ENCODE results near the gene GFY.

The GFY gene

DNA sequence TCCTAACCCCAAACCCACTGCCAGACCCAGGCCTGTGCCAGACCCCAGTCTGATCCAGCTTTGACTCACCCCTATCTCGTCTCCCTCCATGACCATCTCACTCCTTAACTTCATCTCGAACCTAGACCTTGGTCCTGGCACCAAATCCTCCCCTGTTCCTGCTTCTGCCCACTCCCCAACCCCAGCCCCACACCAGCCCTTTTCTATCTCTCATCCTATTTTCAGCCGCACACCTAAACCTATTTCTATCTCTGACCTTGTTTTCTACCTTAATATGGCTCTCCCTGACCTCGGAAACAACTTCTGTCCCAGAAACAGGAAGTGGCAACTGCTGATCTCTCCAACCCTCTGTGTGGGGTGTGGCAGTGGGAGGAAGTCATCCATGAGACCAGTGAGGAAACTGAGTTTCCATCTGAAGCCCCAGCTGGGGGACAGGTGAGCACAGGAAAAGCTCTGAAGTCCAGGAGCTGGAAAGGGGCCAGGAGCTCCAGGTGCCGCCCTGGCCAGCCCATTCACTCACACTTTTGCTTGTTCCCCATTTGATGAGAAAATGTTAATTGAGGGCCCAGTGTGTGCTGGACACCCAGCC is 15.7 kb upstream of the GFY start:
- no peak overlapping the region for H3K27ac ChIP-seq (ENCODE audit: low read depth, low read length)
- peaks cover 0 to 3% of the 10 kb centered on the region in 2 experiments for H3K4me1 ChIP-seq (ENCODE audit: control insufficient read depth in 1 of 2, insufficient read depth in 2 of 2, low read length in 2 of 2)
- H2BK5ac ChIP-seq (ENCODE audit: low read depth, low read length, poor library complexity), result no peak overlapping the region
- H3K23ac ChIP-seq (ENCODE audit: low read length), result no peak overlapping the region
- no peak overlapping the region for H3K18ac ChIP-seq (ENCODE audit: low read length)
- no peak overlapping the region for H3K9ac ChIP-seq (ENCODE audit: low read length)
- H4K8ac ChIP-seq (ENCODE audit: low read depth, low read length), result no peak overlapping the region
- no peaks in the 10 kb centered on the region for H3K79me2 ChIP-seq (ENCODE audit: control insufficient read depth, insufficient read depth, low read length, poor library complexity)
- no peak overlapping the region for H2BK12ac ChIP-seq (ENCODE audit: low read length)
- no peak overlapping the region for H4K12ac ChIP-seq (ENCODE audit: low read depth, low read length)
- no peak for DNase-seq
- H2AFZ ChIP-seq (ENCODE audit: insufficient read depth, low read length, poor library complexity), result no peak overlapping the region
- no peak overlapping the region for H3K4ac ChIP-seq (ENCODE audit: low read depth, low read length)
- H3K27me3 ChIP-seq (ENCODE audit: insufficient read depth, low read length), result no peaks in the 10 kb centered on the region
- H2AK5ac ChIP-seq (ENCODE audit: low read length), result no peak overlapping the region
- no peak overlapping the region for H3K14ac ChIP-seq (ENCODE audit: low read length)
- no peak overlapping the region for H2BK120ac ChIP-seq (ENCODE audit: insufficient read depth, low read length, poor library complexity)
- no peak overlapping the region for H3K4me3 ChIP-seq (ENCODE audit: low read depth, low read length)
- H3K9me3 ChIP-seq (ENCODE audit: insufficient read depth, low read depth, low read length), result no peaks in the 10 kb centered on the region
- WGBS (ENCODE audit: extremely low coverage, insufficient coverage, insufficient read length), result no CpG with 5 or more reads among the region's 5 CpGs
- H3K36me3 ChIP-seq (ENCODE audit: control insufficient read depth in 1 of 2, insufficient read depth in 2 of 2, low read length in 2 of 2), result no peaks in the 10 kb centered on the region
- H3K79me1 ChIP-seq (ENCODE audit: low read length), result no peaks in the 10 kb centered on the region
- no peak overlapping the region for H4K91ac ChIP-seq (ENCODE audit: low read depth, low read length)
- H3K4me2 ChIP-seq (ENCODE audit: low read length), result no peak overlapping the region

DNA sequence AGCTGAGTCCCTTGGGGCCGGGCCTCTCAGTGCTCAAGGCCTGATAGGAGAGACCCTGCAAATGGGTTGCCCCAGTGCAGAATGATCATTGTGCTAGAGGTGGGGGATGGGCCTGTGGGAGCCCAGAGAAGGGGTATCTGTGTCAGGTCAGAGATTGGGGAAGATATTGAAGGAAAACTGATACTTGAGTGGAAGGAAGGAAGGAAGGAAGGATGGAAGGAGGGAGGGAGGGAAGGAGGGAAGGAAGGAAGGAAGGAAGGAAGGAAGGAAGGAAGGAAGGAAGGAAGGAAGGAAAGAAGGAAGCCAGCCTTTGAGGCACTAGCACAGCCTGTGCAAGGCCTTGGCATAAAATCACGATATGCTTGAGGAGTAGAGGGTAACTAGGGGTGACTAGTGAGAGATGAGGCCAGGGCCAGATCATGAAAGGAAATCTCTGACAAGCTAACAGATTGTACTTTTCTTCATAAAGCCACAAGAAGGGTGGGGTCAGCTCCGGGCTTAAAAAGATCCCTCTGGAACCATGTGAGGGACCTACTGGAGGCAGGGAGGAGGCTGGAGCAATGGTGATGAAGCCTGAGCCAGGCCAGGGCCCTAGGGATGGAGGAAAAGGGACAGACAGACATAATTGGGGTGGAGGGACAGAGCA is 13.4 kb upstream of the GFY start:
- WGBS (ENCODE audit: extremely low coverage, insufficient coverage, insufficient read length), result no CpG with 5 or more reads among the region's 3 CpGs
- Histone ChIP-seq H3K79me1 (ENCODE audit: low read length) (no peaks in the 10 kb centered on the region), H4K12ac (ENCODE audit: low read depth, low read length) (no peak overlapping the region), H3K27ac (ENCODE audit: low read depth, low read length) (no peak overlapping the region), H3K18ac (ENCODE audit: low read length) (no peak overlapping the region), H3K14ac (ENCODE audit: low read length) (no peak overlapping the region), H3K36me3 (ENCODE audit: control insufficient read depth in 1 of 2, insufficient read depth in 2 of 2, low read length in 2 of 2) (no peaks in the 10 kb centered on the region), H3K4ac (ENCODE audit: low read depth, low read length) (no peak overlapping the region), H2AFZ (ENCODE audit: insufficient read depth, low read length, poor library complexity) (no peak overlapping the region), H3K4me2 (ENCODE audit: low read length) (no peak overlapping the region), H3K27me3 (ENCODE audit: insufficient read depth, low read length) (no peaks in the 10 kb centered on the region), H3K4me3 (ENCODE audit: low read depth, low read length) (no peak overlapping the region), H3K9ac (ENCODE audit: low read length) (no peak overlapping the region), H3K4me1 (ENCODE audit: control insufficient read depth in 1 of 2, insufficient read depth in 2 of 2, low read length in 2 of 2) (peaks cover 0 to 3% of the 10 kb centered on the region in 2 experiments), H2AK5ac (ENCODE audit: low read length) (no peak overlapping the region), H3K9me3 (ENCODE audit: insufficient read depth, low read depth, low read length) (no peaks in the 10 kb centered on the region), H3K79me2 (ENCODE audit: control insufficient read depth, insufficient read depth, low read length, poor library complexity) (no peaks in the 10 kb centered on the region), H2BK5ac (ENCODE audit: low read depth, low read length, poor library complexity) (no peak overlapping the region), H4K91ac (ENCODE audit: low read depth, low read length) (no peak overlapping the region), H3K23ac (ENCODE audit: low read length) (no peak overlapping the region), H2BK120ac (ENCODE audit: insufficient read depth, low read length, poor library complexity) (no peak overlapping the region), H4K8ac (ENCODE audit: low read depth, low read length) (no peak overlapping the region), H2BK12ac (ENCODE audit: low read length) (no peak overlapping the region)
- DNase-seq, result no peak

DNA sequence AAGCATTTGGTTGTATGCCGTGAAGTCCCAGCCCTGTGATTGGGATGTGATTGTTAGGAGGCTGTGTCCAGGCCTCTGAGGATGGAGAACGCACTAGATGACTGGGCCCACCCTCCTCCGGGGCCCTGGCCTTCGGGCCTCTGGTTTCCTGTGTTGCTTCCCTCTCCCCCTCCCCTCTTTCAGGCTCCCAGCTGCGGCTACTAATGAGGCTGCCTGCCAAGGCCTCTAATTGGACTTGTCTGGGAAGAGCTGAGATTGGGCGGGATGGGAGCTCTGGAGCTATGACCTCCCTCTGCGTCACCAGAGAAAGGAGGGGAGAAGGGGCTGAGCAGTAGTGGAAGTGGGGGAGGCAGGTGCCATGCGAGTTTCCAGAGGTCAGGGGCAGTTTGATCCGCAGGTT is 11.8 kb upstream of the GFY start:
- Histone ChIP-seq H3K14ac (ENCODE audit: low read length) (no peak overlapping the region), H2BK120ac (ENCODE audit: insufficient read depth, low read length, poor library complexity) (no peak overlapping the region), H4K12ac (ENCODE audit: low read depth, low read length) (no peak overlapping the region), H3K4me3 (ENCODE audit: low read depth, low read length) (no peak overlapping the region), H3K79me1 (ENCODE audit: low read length) (no peaks in the 10 kb centered on the region), H3K79me2 (ENCODE audit: control insufficient read depth, insufficient read depth, low read length, poor library complexity) (no peaks in the 10 kb centered on the region), H3K27ac (ENCODE audit: low read depth, low read length) (no peak overlapping the region), H3K4me1 (ENCODE audit: control insufficient read depth in 1 of 2, insufficient read depth in 2 of 2, low read length in 2 of 2) (peaks cover 0 to 3% of the 10 kb centered on the region in 2 experiments), H3K4me2 (ENCODE audit: low read length) (no peak overlapping the region), H3K36me3 (ENCODE audit: control insufficient read depth in 1 of 2, insufficient read depth in 2 of 2, low read length in 2 of 2) (no peaks in the 10 kb centered on the region), H2BK5ac (ENCODE audit: low read depth, low read length, poor library complexity) (no peak overlapping the region), H4K91ac (ENCODE audit: low read depth, low read length) (no peak overlapping the region), H2BK12ac (ENCODE audit: low read length) (no peak overlapping the region), H3K9me3 (ENCODE audit: insufficient read depth, low read depth, low read length) (no peaks in the 10 kb centered on the region), H3K23ac (ENCODE audit: low read length) (no peak overlapping the region), H3K18ac (ENCODE audit: low read length) (no peak overlapping the region), H2AK5ac (ENCODE audit: low read length) (no peak overlapping the region), H2AFZ (ENCODE audit: insufficient read depth, low read length, poor library complexity) (no peak overlapping the region), H3K9ac (ENCODE audit: low read length) (no peak overlapping the region), H4K8ac (ENCODE audit: low read depth, low read length) (no peak overlapping the region), H3K27me3 (ENCODE audit: insufficient read depth, low read length) (no peaks in the 10 kb centered on the region), H3K4ac (ENCODE audit: low read depth, low read length) (no peak overlapping the region)
- no peak for DNase-seq
- WGBS (ENCODE audit: extremely low coverage, insufficient coverage, insufficient read length), result no CpG with 5 or more reads among the region's 9 CpGs

DNA sequence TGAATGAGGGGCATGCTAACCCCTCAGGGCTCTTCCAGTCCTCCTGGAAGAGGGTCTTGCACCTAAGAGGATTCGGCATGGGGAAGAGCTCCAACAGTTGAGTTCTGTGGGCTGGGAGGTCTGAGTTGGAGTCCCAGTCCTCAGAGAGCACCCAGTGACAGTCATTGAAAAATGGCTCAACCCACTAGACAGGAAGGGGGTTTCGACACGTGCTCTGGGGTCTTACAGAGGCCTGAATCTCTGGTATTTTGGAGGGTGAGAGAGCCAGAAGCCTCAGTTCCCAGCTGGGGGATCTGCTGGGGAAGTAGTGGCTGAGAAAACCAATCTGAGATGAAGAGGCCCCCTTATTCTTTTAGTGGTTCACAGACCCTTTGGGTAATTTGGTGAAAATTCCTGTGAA is 10.9 kb upstream of the GFY start:
- H3K4me3 ChIP-seq (ENCODE audit: low read depth, low read length), result no peak overlapping the region
- H2BK5ac ChIP-seq (ENCODE audit: low read depth, low read length, poor library complexity), result no peak overlapping the region
- no peak for DNase-seq
- no peaks in the 10 kb centered on the region for H3K79me2 ChIP-seq (ENCODE audit: control insufficient read depth, insufficient read depth, low read length, poor library complexity)
- H3K9me3 ChIP-seq (ENCODE audit: insufficient read depth, low read depth, low read length), result no peaks in the 10 kb centered on the region
- H4K91ac ChIP-seq (ENCODE audit: low read depth, low read length), result no peak overlapping the region
- H2BK120ac ChIP-seq (ENCODE audit: insufficient read depth, low read length, poor library complexity), result no peak overlapping the region
- no CpG with 5 or more reads among the region's 3 CpGs for WGBS (ENCODE audit: extremely low coverage, insufficient coverage, insufficient read length)
- no peak overlapping the region for H3K14ac ChIP-seq (ENCODE audit: low read length)
- H3K18ac ChIP-seq (ENCODE audit: low read length), result no peak overlapping the region
- no peak overlapping the region for H3K4ac ChIP-seq (ENCODE audit: low read depth, low read length)
- H3K27ac ChIP-seq (ENCODE audit: low read depth, low read length), result no peak overlapping the region
- H4K12ac ChIP-seq (ENCODE audit: low read depth, low read length), result no peak overlapping the region
- H2BK12ac ChIP-seq (ENCODE audit: low read length), result no peak overlapping the region
- peaks cover 0 to 3% of the 10 kb centered on the region in 2 experiments for H3K4me1 ChIP-seq (ENCODE audit: control insufficient read depth in 1 of 2, insufficient read depth in 2 of 2, low read length in 2 of 2)
- H4K8ac ChIP-seq (ENCODE audit: low read depth, low read length), result no peak overlapping the region
- no peak overlapping the region for H3K9ac ChIP-seq (ENCODE audit: low read length)
- H2AFZ ChIP-seq (ENCODE audit: insufficient read depth, low read length, poor library complexity), result no peak overlapping the region
- H3K79me1 ChIP-seq (ENCODE audit: low read length), result no peaks in the 10 kb centered on the region
- H3K27me3 ChIP-seq (ENCODE audit: insufficient read depth, low read length), result no peaks in the 10 kb centered on the region
- no peak overlapping the region for H3K23ac ChIP-seq (ENCODE audit: low read length)
- H3K4me2 ChIP-seq (ENCODE audit: low read length), result no peak overlapping the region
- no peak overlapping the region for H2AK5ac ChIP-seq (ENCODE audit: low read length)
- no peaks in the 10 kb centered on the region for H3K36me3 ChIP-seq (ENCODE audit: control insufficient read depth in 1 of 2, insufficient read depth in 2 of 2, low read length in 2 of 2)

All from trophoblast cell (in vitro differentiated cells and primary cell).